A673 (cell line): ENCODE data around the gene DHRSX. TPM values are rescaled to one million over a fixed set of nuclear protein-coding genes. Genes with fewer than 3 reads are reported as not detected.

Experiments used
- BruUV-seq: library from RNA; stranded (reverse); fragments of 400-500 nt; replicated peaks from 2 replicates; lab custom pipeline; 2021; lab: Mats Ljungman, UMichigan
- CTCF ChIA-PET: fragments of 300-600 bp; sonication (Branson Sonifier 250); formaldehyde crosslinking; loops from one replicate; lab custom pipeline; 2022; ENCODE audit warnings: antibody characterized with exemption; lab: Charles Lee
- POLR2A ChIA-PET: fragments of 300-600 bp; sonication (Branson Sonifier 250); formaldehyde crosslinking; loops from one replicate; lab custom pipeline; 2022; ENCODE audit warnings: antibody characterized with exemption; ENCODE audit not compliant: low non-redundant PET; lab: Charles Lee
- DNase-seq: peaks from one replicate; pipeline ENCODE4 v3.0.0-alpha.2; 2015; ENCODE audit warnings: low spot score
- H3K27ac ChIP-seq: fragments of 200-600 bp; sonication (generic); 2 replicates; pipeline ENCODE4 v1.5.1; 2016; ENCODE audit warnings: mixed run types, low read depth, mild to moderate bottlenecking, mixed read lengths, antibody characterized with exemption, low read length; ENCODE audit not compliant: poor library complexity, severe bottlenecking
- H3K27me3 ChIP-seq: fragments of 200-600 bp; sonication (generic); replicated peaks from 2 replicates; pipeline ENCODE4 v1.6.1; 2017; ENCODE audit warnings: mixed run types, low read depth, mild to moderate bottlenecking, mixed read lengths, antibody characterized with exemption, low read length; ENCODE audit not compliant: insufficient read depth, poor library complexity
- H3K36me3 ChIP-seq: fragments of 200-600 bp; sonication (generic); 2 replicates; pipeline ENCODE4 v1.6.1; 2016; ENCODE audit warnings: mixed run types, mild to moderate bottlenecking, mixed read lengths, antibody characterized with exemption, low read length; ENCODE audit not compliant: insufficient read depth, poor library complexity, severe bottlenecking
- H3K4me1 ChIP-seq: fragments of 200-600 bp; sonication (generic); 2 replicates; pipeline ENCODE4 v1.6.1; 2017; ENCODE audit warnings: mixed run types, mild to moderate bottlenecking, mixed read lengths, antibody characterized with exemption, low read length; ENCODE audit not compliant: insufficient read depth, poor library complexity, severe bottlenecking
- H3K4me3 ChIP-seq: fragments of 200-600 bp; sonication (generic); 2 replicates; pipeline ENCODE4 v1.5.1; 2016; ENCODE audit warnings: low read depth, mixed run types, mild to moderate bottlenecking, mixed read lengths, low read length; ENCODE audit not compliant: poor library complexity, severe bottlenecking
- H3K9me3 ChIP-seq: fragments of 200-600 bp; sonication (generic); 2 replicates; pipeline ENCODE4 v1.6.1; 2016; ENCODE audit warnings: mixed run types, low read depth, mild to moderate bottlenecking, mixed read lengths, antibody characterized with exemption, low read length; ENCODE audit not compliant: poor library complexity, severe bottlenecking
- CTCF ChIP-seq: fragments of 300-800, 200-600 bp; sonication (generic); conservative IDR thresholded peaks from 2 replicates; pipeline ENCODE4 v1.5.1; 2017; ENCODE audit warnings: low read depth, mild to moderate bottlenecking, antibody characterized with exemption, low read length, moderate library complexity, mixed read lengths
- EZH2 ChIP-seq: fragments of 200-600 bp; sonication (generic); IDR thresholded peaks from 2 replicates; pipeline ENCODE4 v1.6.1; 2017; ENCODE audit warnings: borderline replicate concordance, low read depth, mild to moderate bottlenecking, mixed read lengths, antibody characterized with exemption, low read length; ENCODE audit not compliant: poor library complexity, severe bottlenecking
- intact Hi-C: fragments of 100-400 bp; cut with micrococcal nuclease; formaldehyde crosslinking; loops from one replicate; pipeline ENCODE4 v1.10.0; 2022; ENCODE audit not compliant: unreplicated experiment
- total RNA-seq: library from RNA; stranded (reverse); gene quantifications from 2 replicates; pipeline ENCODE4 v1.2.3, GENCODE V29; 2021

DHRSX gene
- total RNA-seq, 1 experiment from 2014 or later, result 30.2 TPM

- no TSS peak for BruUV-seq
- POLR2A ChIA-PET, result no interaction called here
- no peaks in the 10 kb centered on the region for H3K9me3 ChIP-seq
- no peaks in the 10 kb centered on the region for H3K36me3 ChIP-seq
- DNase-seq, result no peak
- intact Hi-C loops, result no loop called here
- H3K27me3 ChIP-seq, result no peaks in the 10 kb centered on the region
- H3K27ac ChIP-seq, result no peak overlapping the region
- CTCF ChIA-PET, result no interaction called here
- TF ChIP-seq EZH2 (no peak), CTCF (no peak)
- H3K4me3 ChIP-seq, result no peak overlapping the region
- H3K4me1 ChIP-seq, result no peaks in the 10 kb centered on the region
Observed at GRCh38 chrX:2469196-2469685, 31.5 kb downstream of the DHRSX start.

GRCh38 chrX:2468261-2469195 lies 32.2 kb downstream of the DHRSX start:
- intact Hi-C loops, result no loop called here
- POLR2A ChIA-PET, result no interaction called here
- BruUV-seq, result no TSS peak
- Histone ChIP-seq H3K27me3 (no peaks in the 10 kb centered on the region), H3K9me3 (no peaks in the 10 kb centered on the region), H3K27ac (no peak overlapping the region), H3K4me1 (no peaks in the 10 kb centered on the region), H3K36me3 (no peaks in the 10 kb centered on the region), H3K4me3 (no peak overlapping the region)
- TF ChIP-seq CTCF (no peak), EZH2 (no peak)
- no peak for DNase-seq
- CTCF ChIA-PET, result no interaction called here

- ChIA-PET CTCF (no interaction called here), POLR2A (no interaction called here)
- no peak for DNase-seq
- no peak overlapping the region for H3K4me3 ChIP-seq
- no peak for TF ChIP-seq EZH2
- TF ChIP-seq CTCF, result no peak
- no peak overlapping the region for H3K27ac ChIP-seq
- H3K4me1 ChIP-seq, result peaks cover 5% of the 10 kb centered on the region
- no peaks in the 10 kb centered on the region for H3K9me3 ChIP-seq
- H3K36me3 ChIP-seq, result no peaks in the 10 kb centered on the region
- no TSS peak for BruUV-seq
- H3K27me3 ChIP-seq, result no peaks in the 10 kb centered on the region
- intact Hi-C loops, result no loop called here
Observed at GRCh38 chrX:2466876-2467656, 33.7 kb downstream of the DHRSX start.
